K562 (cell line): ENCODE data around the gene MRPS35. TPM values are rescaled to one million over a fixed set of nuclear protein-coding genes. Genes with fewer than 3 reads are reported as not detected.

Experiments
- ATAC-seq: fragments of 200-7000 bp; cut with Tn5 transposase; 3 replicates; pipeline ENCODE4 v1.9.1; 2020; ENCODE audit warnings: moderate library complexity
- BruUV-seq: library from RNA; stranded (reverse); fragments of 400-500 nt; replicated peaks from 2 replicates; lab custom pipeline; 2021; lab: Mats Ljungman, UMichigan
- CTCF ChIA-PET: fragments of 300-600 bp; formaldehyde crosslinking; extraction: SDS; loops from one replicate; lab custom pipeline; 2021; ENCODE audit warnings: low intra/inter-chr PET ratio; lab: Yijun Ruan, JAX
- POLR2A ChIA-PET: fragments of 300-600, 350-650 bp; sonication (Branson Sonifier 250); formaldehyde crosslinking; extraction: SDS; loops from one replicate; lab custom pipeline; 2021; ENCODE audit warnings: antibody characterized with exemption, inconsistent platforms; lab: Yijun Ruan, JAX
- DNase-seq, 4 experiments: peaks; one replicate each; pipeline versions ENCODE4 v3.0.0 to v3.0.0-alpha.2; 2011 to 2018; ENCODE audit warnings: low spot score in 3 of 4, mixed read lengths in 3 of 4; ENCODE audit errors: extremely low read depth in 1 of 4
- FAIRE-seq: peaks from 2 replicates; lab custom pipeline; 2011; peaks lifted over from hg19 to GRCh38; lab: Jason Lieb, UNC
- H2AFZ ChIP-seq: 2 replicates; pipeline ENCODE4 v1.6.0; 2011; ENCODE audit warnings: low read depth, low read length, control low read depth, inconsistent platforms
- H3K27ac ChIP-seq: fragments of 200-600 bp; 3 replicates; pipeline ENCODE4 v1.8.0; 2011; ENCODE audit warnings: low read depth, mild to moderate bottlenecking, control low read depth, inconsistent platforms, low read length, moderate library complexity, mixed read lengths; ENCODE audit errors: extremely low read depth
- H3K27me3 ChIP-seq, 2 experiments: fragments of 300-600 bp in 1 of 2; 2 replicates in 1 of 2; 3 replicates in 1 of 2; pipeline versions ENCODE4 v1.6.0 to v1.8.0; 2011; ENCODE audit warnings: inconsistent platforms in 2 of 2, low read length in 2 of 2, mild to moderate bottlenecking in 1 of 2, mixed read lengths in 1 of 2, moderate library complexity in 1 of 2; ENCODE audit not compliant: control insufficient read depth in 2 of 2, insufficient read depth in 2 of 2
- H3K36me3 ChIP-seq: fragments of 300-600 bp; 3 replicates; pipeline ENCODE4 v1.8.0; 2011; ENCODE audit warnings: mild to moderate bottlenecking, low read length, inconsistent platforms; ENCODE audit not compliant: control insufficient read depth, insufficient read depth
- H3K4me1 ChIP-seq, 2 experiments: fragments of 200-600 bp in 1 of 2; replicated peaks in 1 of 2; 2 replicates in 1 of 2; 3 replicates in 1 of 2; pipeline versions ENCODE4 v1.5.1 to v1.8.0; 2011; ENCODE audit warnings: inconsistent platforms in 2 of 2, low read length in 2 of 2, mild to moderate bottlenecking in 1 of 2, mixed read lengths in 1 of 2, moderate library complexity in 1 of 2; ENCODE audit not compliant: control insufficient read depth in 2 of 2, insufficient read depth in 2 of 2
- H3K4me2 ChIP-seq: 2 replicates; pipeline ENCODE4 v1.6.1; 2011; ENCODE audit warnings: low read length, control low read depth, inconsistent platforms, mixed read lengths; ENCODE audit not compliant: insufficient read depth
- H3K4me3 ChIP-seq: fragments of 200-600 bp; sonication (generic), shearing (Covaris generic); 2 replicates; pipeline ENCODE4 v1.5.1; 2016; ENCODE audit warnings: control low read depth, inconsistent platforms
- H3K79me2 ChIP-seq: fragments of 200-600 bp; 3 replicates; pipeline ENCODE4 v1.8.0; 2011; ENCODE audit warnings: low read length, inconsistent platforms; ENCODE audit not compliant: control insufficient read depth, insufficient read depth
- H3K9ac ChIP-seq, 2 experiments: 2 replicates each; pipeline versions ENCODE4 v1.6.0 to v1.6.1; 2011; ENCODE audit warnings: low read depth in 2 of 2, low read length in 2 of 2, control low read depth in 1 of 2, inconsistent platforms in 1 of 2, mild to moderate bottlenecking in 1 of 2, mixed read lengths in 1 of 2; ENCODE audit not compliant: insufficient read depth in 1 of 2
- H3K9me1 ChIP-seq: one replicate; pipeline ENCODE4 v1.6.0; 2011; ENCODE audit warnings: inconsistent platforms, mild to moderate bottlenecking, low read length, moderate library complexity; ENCODE audit not compliant: control insufficient read depth, insufficient read depth
- H3K9me3 ChIP-seq: replicated peaks from 2 replicates; pipeline ENCODE4 v1.5.1; 2011; ENCODE audit warnings: low read depth, low read length, inconsistent platforms; ENCODE audit not compliant: control insufficient read depth, insufficient read depth
- H4K20me1 ChIP-seq: replicated peaks from 2 replicates; pipeline ENCODE4 v1.6.1; 2011; ENCODE audit warnings: low read length, inconsistent platforms, mixed read lengths; ENCODE audit not compliant: control insufficient read depth, insufficient read depth
- HLTF ChIP-seq: fragments of 450-650 bp; IDR thresholded peaks from 2 replicates; pipeline ENCODE4 v1.6.1; 2016
- KDM2B ChIP-seq: fragments of 250-450 bp; sonication (Bioruptor Pico); IDR thresholded peaks from 2 replicates; pipeline ENCODE4 v1.8.0; 2021; ENCODE audit warnings: mild to moderate bottlenecking, moderate library complexity
- NELFE ChIP-seq: IDR thresholded peaks from 2 replicates; pipeline ENCODE4 v1.6.1; 2011; ENCODE audit warnings: mild to moderate bottlenecking; ENCODE audit not compliant: insufficient read depth, insufficient read length
- NR2C1 ChIP-seq, 2 experiments: fragments of 450-650 bp; IDR thresholded peaks; 2 replicates each; pipeline ENCODE4 v1.6.1; 2017; ENCODE audit warnings: mild to moderate bottlenecking in 2 of 2, antibody characterized with exemption in 1 of 2, inconsistent platforms in 1 of 2, missing compliant biosample characterization in 1 of 2, missing genetic modification characterization in 1 of 2
- RBM15 ChIP-seq: fragments of 200-400 bp; formaldehyde crosslinking; IDR thresholded peaks from 2 replicates; pipeline ENCODE4 v1.6.1; 2018; ENCODE audit warnings: mild to moderate bottlenecking, low read length, moderate library complexity; ENCODE audit not compliant: insufficient read depth
- RFX7 ChIP-seq: fragments of 250-450 bp; sonication (Bioruptor Pico); IDR thresholded peaks from 2 replicates; pipeline ENCODE4 v1.5.1; 2021; ENCODE audit warnings: mild to moderate bottlenecking
- RNF2 ChIP-seq: sonication (generic); IDR thresholded peaks from 2 replicates; pipeline ENCODE4 v1.6.1; 2016
- TFAP4 ChIP-seq: sonication (generic); formaldehyde crosslinking; IDR thresholded peaks from 2 replicates; pipeline ENCODE4 v1.8.0; 2022; ENCODE audit warnings: missing genetic modification reagents, mild to moderate bottlenecking, moderate library complexity, borderline replicate concordance
- ZNF354B ChIP-seq: fragments of 250-450 bp; sonication (Bioruptor Pico); IDR thresholded peaks from 2 replicates; pipeline ENCODE4 v1.4.0; 2020
- ZNF77 ChIP-seq: fragments of 250-450 bp; sonication (Bioruptor Pico); IDR thresholded peaks from 2 replicates; pipeline ENCODE4 v1.5.0; 2020
- WGBS: fragments of 100-300 bp; shearing (Covaris generic); methylation state at CpG from one replicate; pipeline ENCODE4 v1.1.6; 2016; ENCODE audit warnings: low coverage, mixed read lengths; ENCODE audit not compliant: insufficient coverage; ENCODE audit errors: missing lambda C conversion rate; 5-methylcytosine and 5-hydroxymethylcytosine counted together
- in situ Hi-C: fragments of 300-500 bp; cut with MboI; formaldehyde crosslinking; loops from 4 replicates; pipeline ENCODE4 v1.15.0; 2018; ENCODE audit warnings: inconsistent platforms, mixed read lengths
- intact Hi-C: fragments of 100-400 bp; cut with micrococcal nuclease; formaldehyde crosslinking; loops from 2 replicates; pipeline ENCODE4 v1.14.2; 2022
- polyA plus RNA-seq, 8 experiments: library from polyadenylated mRNA; depleted of rRNA in 4 of 8; stranded (reverse) in 5 of 8; unstranded in 3 of 8; fragments of >200 nt; fragmentation: Nextera tagmentation in 2 of 8; fragmentation: Illumina TruSeq in 1 of 8; extraction: Ambion mirVana in 2 of 8; extraction: Trizol in 1 of 8; gene quantifications; 2 replicates each; pipeline versions ENCODE4 v1.2.1 to v1.2.3, GENCODE V29; 2011 to 2014; ENCODE audit warnings: inconsistent platforms in 1 of 8, missing spikeins in 1 of 8
- total RNA-seq, 7 experiments: library from RNA; depleted of rRNA in 6 of 7; stranded (reverse); fragments of >200 nt in 6 of 7; fragmentation: Illumina TruSeq in 2 of 7; extraction: Trizol in 2 of 7; gene quantifications; 2 replicates each; pipeline versions ENCODE4 v1.2.1 to v1.2.3, GENCODE V29; 2011 to 2021; ENCODE audit warnings: low replicate concordance in 1 of 7
- TF ChIP-seq, protein P1 (sequence below): fragments of 250-450 bp; sonication (Bioruptor Pico); IDR thresholded peaks from 2 replicates; pipeline ENCODE4 v1.5.0; 2021; ENCODE audit warnings: mild to moderate bottlenecking, borderline replicate concordance

The MRPS35 gene
- total and polyA plus RNA-seq, 9 of the 15 experiments (the other 6 are each of a cell fraction or from before 2014, with no cell fraction given): 79.0 to 183 (median 114) TPM

DNA sequence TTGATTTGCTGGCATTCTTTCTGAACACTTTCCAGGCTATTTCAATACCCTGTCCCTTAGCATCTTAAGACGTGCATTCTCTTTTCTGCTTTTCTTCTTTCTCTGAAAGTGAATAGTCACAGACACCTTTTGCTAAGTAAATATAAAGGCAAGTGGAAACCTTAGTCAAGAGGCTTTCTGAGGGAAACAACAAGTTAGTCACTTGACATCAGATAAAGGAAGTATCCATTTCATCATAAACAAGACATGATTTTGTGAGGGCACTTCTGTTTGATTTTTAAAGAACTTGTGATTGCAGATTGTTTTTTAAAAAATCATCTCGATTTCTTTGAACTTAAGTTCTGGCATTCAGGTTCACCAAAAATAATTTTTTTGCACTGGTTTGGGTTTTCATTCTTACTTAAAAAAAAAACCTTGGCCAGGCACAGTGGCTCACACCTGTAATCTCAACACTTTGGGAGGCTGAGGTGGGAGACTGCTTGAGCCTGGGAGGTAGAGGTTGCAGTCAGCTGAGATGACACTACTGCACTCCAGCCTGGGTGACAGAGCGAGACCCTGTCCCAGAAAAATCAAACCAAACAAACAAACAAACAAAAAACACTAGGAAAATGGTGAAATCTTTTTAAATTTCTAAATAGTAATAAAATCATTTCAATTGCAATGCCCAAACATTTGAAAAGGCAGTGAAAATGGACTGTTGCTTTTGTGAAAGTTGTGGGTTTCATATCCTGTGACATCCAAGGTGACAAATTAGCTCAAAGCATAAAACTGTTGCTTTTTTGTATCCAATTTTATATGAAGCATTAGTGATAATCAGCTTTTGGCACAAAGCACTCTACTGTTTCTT is 61.1 kb downstream of the MRPS35 start:
- ChIA-PET POLR2A (interaction anchor here (1.8 kb wide), 1 partner anchor 8 kb away, joined by 8 read pairs; the partner anchor contains the start of genes KLHL42 and MANSC4), CTCF (no interaction called here)
- H3K9ac ChIP-seq: no peak overlapping the region
- H3K27me3 ChIP-seq: no peaks in the 10 kb centered on the region
- no peaks in the 10 kb centered on the region for H3K36me3 ChIP-seq
- no peak for TF ChIP-seq HLTF
- no peak for TF ChIP-seq NELFE
- no peak for TF ChIP-seq ZNF354B
- TF ChIP-seq RFX7: no peak
- TF ChIP-seq, protein P1, sequence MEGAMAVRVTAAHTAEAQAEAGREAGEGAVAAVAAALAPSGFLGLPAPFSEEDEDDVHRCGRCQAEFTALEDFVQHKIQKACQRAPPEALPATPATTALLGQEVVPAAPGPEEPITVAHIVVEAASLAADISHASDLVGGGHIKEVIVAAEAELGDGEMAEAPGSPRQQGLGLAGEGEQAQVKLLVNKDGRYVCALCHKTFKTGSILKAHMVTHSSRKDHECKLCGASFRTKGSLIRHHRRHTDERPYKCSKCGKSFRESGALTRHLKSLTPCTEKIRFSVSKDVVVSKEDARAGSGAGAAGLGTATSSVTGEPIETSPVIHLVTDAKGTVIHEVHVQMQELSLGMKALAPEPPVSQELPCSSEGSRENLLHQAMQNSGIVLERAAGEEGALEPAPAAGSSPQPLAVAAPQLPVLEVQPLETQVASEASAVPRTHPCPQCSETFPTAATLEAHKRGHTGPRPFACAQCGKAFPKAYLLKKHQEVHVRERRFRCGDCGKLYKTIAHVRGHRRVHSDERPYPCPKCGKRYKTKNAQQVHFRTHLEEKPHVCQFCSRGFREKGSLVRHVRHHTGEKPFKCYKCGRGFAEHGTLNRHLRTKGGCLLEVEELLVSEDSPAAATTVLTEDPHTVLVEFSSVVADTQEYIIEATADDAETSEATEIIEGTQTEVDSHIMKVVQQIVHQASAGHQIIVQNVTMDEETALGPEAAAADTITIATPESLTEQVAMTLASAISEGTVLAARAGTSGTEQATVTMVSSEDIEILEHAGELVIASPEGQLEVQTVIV (CRISPR knock-in tag): no peak
- TF ChIP-seq KDM2B (CRISPR knock-in tag): no peak
- no peak for TF ChIP-seq RNF2
- no peak for TF ChIP-seq RBM15
- no peak for TF ChIP-seq NR2C1 (IDR thresholded peaks at IDR 0.05)
- TF ChIP-seq NR2C1 (tag; IDR thresholded peaks at IDR 0.05): no peak
- TF ChIP-seq TFAP4 (CRISPR knock-in tag): no peak
- no peak for TF ChIP-seq ZNF77 (CRISPR knock-in tag)
- no peak overlapping the region for H2AFZ ChIP-seq
- BruUV-seq: no TSS peak
- ATAC-seq: no peak
- 16% methylated on average over 3 of the region's 3 CpGs for WGBS
- H3K4me1 ChIP-seq: no peaks in the 10 kb centered on the region; a peak in 1 of 5 replicates
- H3K9me3 ChIP-seq: no peaks in the 10 kb centered on the region
- H3K79me2 ChIP-seq: no peaks in the 10 kb centered on the region
- in situ Hi-C loops (no loop called here), intact Hi-C loops (no loop called here)
- no peaks in the 10 kb centered on the region for H3K9me1 ChIP-seq
- no peak overlapping the region for H3K27ac ChIP-seq
- FAIRE-seq: no peak
- H4K20me1 ChIP-seq: no peaks in the 10 kb centered on the region
- no peak overlapping the region for H3K4me2 ChIP-seq
- no peak overlapping the region for H3K4me3 ChIP-seq
- no peak for DNase-seq
